Left lung (tissue), 10 donors: Measurements from ENCODE around the gene TNFRSF18. TPM values are rescaled to one million over a fixed set of nuclear protein-coding genes. Genes with fewer than 3 reads are reported as not detected.

Experiments used
- ATAC-seq: fragments of 200-7000 bp; cut with Tn5 transposase; one replicate; pipeline ENCODE4 v1.9.1; 2020; ENCODE audit warnings: moderate library complexity
- DNase-seq, 4 donors: peaks; one replicate each; pipeline ENCODE4 v3.0.0-alpha.2; 2013 to 2020
- H3K27ac ChIP-seq, 2 donors: fragments of 200-600 bp; sonication (generic) in 1 of 2; one replicate each; pipeline versions ENCODE4 v1.5.0 to v1.8.0; 2020 to 2021
- H3K27me3 ChIP-seq, 2 donors: fragments of 200-600 bp; sonication (generic) in 1 of 2; one replicate each; pipeline versions ENCODE4 v1.5.0 to v1.8.0; 2020 to 2021
- H3K36me3 ChIP-seq, 2 donors: fragments of 200-600 bp; sonication (generic) in 1 of 2; one replicate each; pipeline versions ENCODE4 v1.5.0 to v1.8.0; 2020 to 2021
- H3K4me1 ChIP-seq, 2 donors: fragments of 200-600 bp; one replicate each; pipeline ENCODE4 v1.8.0; 2021
- H3K4me3 ChIP-seq, 2 donors: fragments of 200-600 bp; sonication (generic) in 1 of 2; one replicate each; pipeline versions ENCODE4 v1.5.0 to v1.8.0; 2020 to 2021; ENCODE audit warnings: mild to moderate bottlenecking in 1 of 2
- H3K9me3 ChIP-seq, 2 donors: fragments of 200-600 bp; sonication (generic) in 1 of 2; one replicate each; pipeline versions ENCODE4 v1.5.0 to v1.8.0; 2020 to 2021
- intact Hi-C, 2 donors: fragments of 100-400 bp; cut with DNase I; formaldehyde crosslinking; loops; one replicate each; pipeline versions ENCODE4 v1.11.2 to v1.14.2; 2022
- polyA plus RNA-seq, 6 donors: library from polyadenylated mRNA; unstranded; fragments of 120-200 nt; gene quantifications; one replicate each; pipeline ENCODE4 v1.2.1, GENCODE V29; 2013; ENCODE audit not compliant: insufficient read length in 6 of 6
- total RNA-seq, 2 donors: library from RNA; stranded (reverse); fragmentation: NEBNext Ultra II Directional; extraction: Animal tissue kit (Norgen Biotek cat#: 25700); gene quantifications; one replicate each; pipeline ENCODE4 v1.2.1, GENCODE V29; 2021
- TF ChIP-seq, protein P1 (sequence below), 2 donors: fragments of 200-600 bp; sonication (generic) in 1 of 2; IDR thresholded peaks; one replicate each; pipeline versions ENCODE4 v1.5.0 to v1.8.0; 2021; ENCODE audit warnings: antibody characterized with exemption in 2 of 2
- donor health status: DM: no; HTN: yes; CAD: no.
- donor health status: DM: no; HTN: no; CAD: no.

Gene TNFRSF18
- total and polyA plus RNA-seq, 8 donors = 0.38 to 1.3 (median 0.62) TPM

- Histone ChIP-seq H3K9me3 (no peaks in the 10 kb centered on the region), H3K27me3 (peaks cover 25 to 96% of the 10 kb centered on the region in 2 donors), H3K27ac (no peak overlapping the region), H3K36me3 (no peaks in the 10 kb centered on the region), H3K4me3 (no peak overlapping the region), H3K4me1 (no peaks in the 10 kb centered on the region)
- intact Hi-C loops = no loop called here
- no peak for ATAC-seq
- DNase-seq = peak in 1 of 4 donors; percentile 51
- TF ChIP-seq, protein P1, sequence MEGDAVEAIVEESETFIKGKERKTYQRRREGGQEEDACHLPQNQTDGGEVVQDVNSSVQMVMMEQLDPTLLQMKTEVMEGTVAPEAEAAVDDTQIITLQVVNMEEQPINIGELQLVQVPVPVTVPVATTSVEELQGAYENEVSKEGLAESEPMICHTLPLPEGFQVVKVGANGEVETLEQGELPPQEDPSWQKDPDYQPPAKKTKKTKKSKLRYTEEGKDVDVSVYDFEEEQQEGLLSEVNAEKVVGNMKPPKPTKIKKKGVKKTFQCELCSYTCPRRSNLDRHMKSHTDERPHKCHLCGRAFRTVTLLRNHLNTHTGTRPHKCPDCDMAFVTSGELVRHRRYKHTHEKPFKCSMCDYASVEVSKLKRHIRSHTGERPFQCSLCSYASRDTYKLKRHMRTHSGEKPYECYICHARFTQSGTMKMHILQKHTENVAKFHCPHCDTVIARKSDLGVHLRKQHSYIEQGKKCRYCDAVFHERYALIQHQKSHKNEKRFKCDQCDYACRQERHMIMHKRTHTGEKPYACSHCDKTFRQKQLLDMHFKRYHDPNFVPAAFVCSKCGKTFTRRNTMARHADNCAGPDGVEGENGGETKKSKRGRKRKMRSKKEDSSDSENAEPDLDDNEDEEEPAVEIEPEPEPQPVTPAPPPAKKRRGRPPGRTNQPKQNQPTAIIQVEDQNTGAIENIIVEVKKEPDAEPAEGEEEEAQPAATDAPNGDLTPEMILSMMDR (IDR thresholded peaks at IDR 0.05) = no peak
Measured at GRCh38 chr1:1171161-1171545, 35.2 kb downstream of the TNFRSF18 start.

DNA sequence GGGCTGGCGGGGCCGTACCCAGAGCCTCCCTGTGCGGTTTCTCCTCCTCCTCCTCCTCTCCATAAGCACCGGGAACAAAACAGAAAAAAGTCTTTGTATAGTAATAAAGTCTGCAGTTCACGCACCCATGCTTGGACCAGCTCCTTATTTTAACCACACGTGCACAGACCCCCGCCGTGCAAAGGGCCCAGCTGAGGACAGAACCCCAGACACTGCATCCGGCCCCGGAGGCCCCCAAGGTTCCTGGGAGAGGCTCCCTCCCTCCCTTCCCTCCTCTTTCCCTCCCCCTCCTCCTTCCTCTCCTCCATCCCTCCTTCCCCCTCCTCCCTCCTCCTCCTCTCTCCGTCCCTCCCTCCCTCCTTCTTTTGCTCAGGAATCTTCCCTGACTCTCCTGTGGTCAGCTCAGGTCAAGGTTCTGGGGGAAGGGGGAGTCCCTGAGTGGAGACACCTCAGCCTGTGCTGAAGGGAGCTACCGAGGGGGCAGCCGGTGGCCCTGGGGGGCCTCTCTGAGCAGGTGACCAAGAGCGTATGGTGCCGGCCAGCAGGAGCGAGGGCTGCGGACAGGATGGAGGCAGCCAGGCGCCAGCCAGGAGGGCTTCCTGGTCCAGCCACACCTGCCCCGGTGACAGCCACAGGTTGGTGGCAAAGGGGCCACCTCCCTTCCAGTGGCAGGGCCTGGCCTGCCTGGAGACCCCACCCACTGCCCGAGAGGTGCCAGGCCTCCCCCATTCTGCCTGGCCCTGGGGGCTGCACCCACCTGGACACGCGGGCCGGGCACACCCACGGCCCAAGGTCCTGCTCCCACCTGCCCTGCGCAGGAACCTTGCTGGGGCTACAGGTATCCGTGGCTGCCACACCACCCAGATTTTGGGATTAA lies 35.9 kb downstream of the TNFRSF18 start:
- Histone ChIP-seq H3K9me3 (no peaks in the 10 kb centered on the region), H3K27me3 (peaks cover 24 to 99% of the 10 kb centered on the region in 2 donors), H3K36me3 (no peaks in the 10 kb centered on the region), H3K4me1 (no peaks in the 10 kb centered on the region), H3K4me3 (no peak overlapping the region), H3K27ac (no peak overlapping the region)
- TF ChIP-seq, protein P1 (IDR thresholded peaks at IDR 0.05) = no peak
- no peak for ATAC-seq
- peak in 1 of 4 donors; percentile 68 for DNase-seq
- intact Hi-C loops = no loop called here

GRCh38 chr1:1169429-1170214 lies 36.8 kb downstream of the TNFRSF18 start:
- peak in 1 of 4 donors; percentile 74 for DNase-seq
- no peak overlapping the region for H3K27ac ChIP-seq
- H3K36me3 ChIP-seq = no peaks in the 10 kb centered on the region
- H3K4me3 ChIP-seq = no peak overlapping the region
- TF ChIP-seq, protein P1 (IDR thresholded peaks at IDR 0.05) = no peak
- intact Hi-C loops = no loop called here
- H3K4me1 ChIP-seq = no peaks in the 10 kb centered on the region
- no peaks in the 10 kb centered on the region for H3K9me3 ChIP-seq
- no peak for ATAC-seq
- peaks cover 26 to 98% of the 10 kb centered on the region in 2 donors for H3K27me3 ChIP-seq

DNA sequence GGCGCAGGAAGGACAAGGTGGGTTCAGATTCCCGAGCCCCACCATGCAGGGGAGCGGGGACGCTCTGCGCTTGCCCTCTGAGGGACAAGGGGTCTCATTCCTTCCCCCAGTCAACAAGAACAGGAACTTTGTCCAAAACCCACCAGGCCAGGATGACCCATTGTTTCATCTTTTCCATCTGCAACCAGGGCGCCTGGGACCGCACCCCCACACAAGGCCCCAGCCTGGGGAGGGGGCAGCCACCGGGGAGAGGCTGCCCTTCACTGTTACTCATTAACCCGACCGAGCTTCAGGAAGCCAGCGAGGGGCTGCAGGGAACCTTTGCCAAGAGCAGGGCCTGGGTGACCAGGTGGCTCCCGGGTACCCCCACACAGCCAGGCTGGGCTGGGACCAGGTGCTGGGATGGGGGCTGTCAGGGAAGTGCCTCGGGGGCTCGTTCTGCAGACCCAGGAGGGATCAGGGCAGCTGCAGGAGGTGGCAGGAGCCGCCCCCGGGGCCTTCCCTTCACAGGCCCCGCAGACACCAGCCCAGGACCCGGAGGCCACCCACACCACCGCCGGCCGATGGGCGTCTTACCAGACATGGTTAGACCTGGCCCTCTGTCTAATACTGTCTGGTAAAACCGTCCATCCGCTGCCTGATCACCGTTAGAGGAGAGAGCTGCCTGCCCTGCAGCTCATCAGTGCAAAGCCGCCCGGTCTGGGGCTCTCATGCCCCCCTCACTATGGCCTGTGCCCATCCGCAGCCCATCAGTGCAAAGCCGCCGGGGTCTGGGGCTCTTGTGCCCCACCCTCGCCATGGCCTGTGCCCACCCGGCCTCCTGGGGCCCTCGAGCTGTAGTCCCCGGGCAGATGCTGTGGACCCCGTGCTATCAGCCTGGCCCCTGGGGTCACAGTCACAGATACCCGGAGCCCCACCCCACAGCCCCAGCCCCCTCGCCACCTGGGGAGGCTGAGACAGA lies 37.7 kb downstream of the TNFRSF18 start:
- Histone ChIP-seq H3K9me3 (no peaks in the 10 kb centered on the region), H3K4me1 (no peaks in the 10 kb centered on the region), H3K4me3 (no peak overlapping the region), H3K36me3 (no peaks in the 10 kb centered on the region), H3K27me3 (peaks cover 25 to 97% of the 10 kb centered on the region in 2 donors), H3K27ac (no peak overlapping the region)
- TF ChIP-seq, protein P1 (IDR thresholded peaks at IDR 0.05) = no peak
- intact Hi-C loops = no loop called here
- DNase-seq (peak in 1 of 4 donors; percentile 77), ATAC-seq (no peak)
